Measurements from ENCODE around the gene KCNJ14.

Gene KCNJ14

DNA sequence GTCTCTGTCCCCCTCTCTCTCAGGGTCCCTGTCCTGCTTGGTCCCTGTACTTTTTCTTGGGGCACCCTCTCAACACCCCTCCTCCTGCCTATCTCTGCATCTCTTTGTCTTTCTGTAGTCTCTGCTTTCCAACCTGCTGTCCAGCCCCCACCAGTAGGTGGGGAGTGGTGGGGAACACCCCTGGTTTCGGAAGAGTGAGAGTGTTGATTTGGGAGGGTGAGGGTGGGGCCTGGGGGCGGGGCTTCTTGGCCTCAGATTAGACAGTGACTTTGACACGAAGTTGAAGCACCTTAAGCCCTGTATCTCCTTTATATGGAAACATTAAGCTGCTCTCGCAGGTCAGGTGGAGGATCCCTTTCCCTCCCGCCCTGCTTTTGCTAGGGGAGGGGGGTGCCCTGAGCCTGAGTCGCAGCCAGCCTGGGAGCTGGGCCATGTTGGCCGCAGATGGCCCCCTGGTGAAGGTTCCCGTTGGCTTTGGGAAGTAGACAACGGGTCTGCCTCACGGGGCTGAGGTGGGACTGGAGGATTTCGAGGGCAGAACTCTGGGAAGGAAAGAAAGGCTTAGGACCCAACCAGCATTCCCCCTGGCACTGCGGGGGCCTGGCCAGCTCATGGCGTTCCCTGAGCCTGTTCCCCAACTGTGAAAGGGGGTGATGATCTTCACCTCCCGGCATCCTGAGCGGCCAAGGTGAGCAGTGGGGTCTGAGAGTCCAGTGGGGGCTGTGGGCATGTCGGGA, at the start of gene KCNJ14:
TSS of gene KCNJ14 (plus strand) at position 404 of the 737 bp plus-strand sequence. CDS start 6,151 bp downstream, outside the sequence.
- no peak for DNase-seq (ENCODE audit: low read depth)

DNA sequence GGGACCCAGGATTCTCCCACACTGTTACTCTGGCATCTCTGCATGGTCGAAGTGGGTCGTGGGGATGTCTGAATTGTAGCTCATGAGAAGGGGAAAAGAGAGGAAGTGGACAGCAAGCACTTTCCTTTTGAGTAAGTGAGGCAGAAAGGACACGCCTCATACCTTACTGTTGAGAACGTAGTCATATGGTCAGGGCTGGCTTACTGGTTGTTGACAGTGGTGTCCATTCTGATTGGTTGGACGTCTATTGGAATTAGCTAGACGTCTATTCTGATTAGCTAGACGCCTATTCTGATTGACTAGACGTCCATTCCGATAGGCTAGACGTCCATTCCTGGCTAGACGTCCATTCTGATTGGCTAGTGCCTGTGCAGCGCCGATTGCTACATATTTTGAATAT, 49.5 kb upstream of the KCNJ14 start:
- DNase-seq (ENCODE audit: low read depth), result no peak

- DNase-seq (ENCODE audit: low read depth), result no peak
Measured at GRCh38 chr19:48413879-48414587, 41.3 kb upstream of the KCNJ14 start.

GRCh38 chr19:48415395-48415794, 40.0 kb upstream of the KCNJ14 start:
- peak; percentile 66 for DNase-seq (ENCODE audit: low read depth)

DNA sequence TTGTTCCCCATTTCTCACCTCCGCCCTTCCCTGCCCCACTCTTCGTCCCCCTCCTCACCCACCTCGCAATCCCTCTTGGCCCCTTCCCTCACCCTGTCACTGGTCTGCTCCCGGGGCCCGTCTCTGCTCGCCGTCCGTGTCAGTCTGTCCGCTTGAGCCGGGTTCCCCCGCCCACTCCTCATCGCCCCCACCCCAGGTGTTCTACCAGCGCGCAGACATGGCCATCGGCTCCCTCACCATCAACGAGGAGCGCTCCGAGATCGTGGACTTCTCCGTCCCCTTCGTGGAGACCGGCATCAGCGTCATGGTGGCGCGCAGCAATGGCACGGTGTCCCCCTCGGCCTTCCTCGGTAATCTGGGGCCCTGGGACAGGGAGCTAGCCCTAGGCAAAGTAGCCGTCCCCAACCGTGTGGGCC, 39.6 kb upstream of the KCNJ14 start:
- no peak for DNase-seq (ENCODE audit: low read depth)

- no peak for DNase-seq (ENCODE audit: low read depth)
Measured at GRCh38 chr19:48417421-48417820, 38.0 kb upstream of the KCNJ14 start.

- peak; percentile 82 for DNase-seq (ENCODE audit: low read depth)
Measured at GRCh38 chr19:48418317-48419064, 36.9 kb upstream of the KCNJ14 start.

- DNase-seq (ENCODE audit: low read depth), result peak; percentile 48
Measured at GRCh38 chr19:48419158-48419920, 36.0 kb upstream of the KCNJ14 start.

GRCh38 chr19:48421548-48421947, 33.8 kb upstream of the KCNJ14 start:
- DNase-seq (ENCODE audit: low read depth), result no peak

DNA sequence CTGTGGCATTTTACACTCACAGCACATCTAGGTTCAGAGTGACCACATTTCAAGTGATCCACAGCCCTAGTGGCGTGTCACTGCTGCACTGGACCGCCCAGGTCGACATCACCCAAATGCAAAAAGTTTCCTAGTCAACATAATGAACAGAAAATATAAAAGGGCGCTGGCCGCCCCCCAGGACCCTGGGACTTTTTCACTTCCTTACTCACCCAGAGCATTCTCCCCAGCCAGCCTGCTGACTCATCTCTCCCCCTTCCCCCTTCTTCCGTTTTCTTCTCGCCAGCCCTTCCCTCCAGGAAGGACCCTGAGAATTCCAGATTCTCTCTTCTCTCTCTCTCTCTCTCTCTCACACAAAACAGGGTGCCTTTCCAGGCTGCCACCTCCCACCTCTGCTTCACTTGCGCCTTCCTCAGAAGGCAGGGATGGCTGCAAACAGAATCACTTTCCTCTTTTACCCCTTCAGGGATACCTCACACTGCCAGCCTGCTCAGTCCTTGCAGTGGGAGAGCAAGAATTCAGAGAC, 30.6 kb upstream of the KCNJ14 start:
- DNase-seq (ENCODE audit: low read depth), result peak; percentile 71

GRCh38 chr19:48428670-48429069, 26.7 kb upstream of the KCNJ14 start:
- DNase-seq (ENCODE audit: low read depth), result no peak

DNA sequence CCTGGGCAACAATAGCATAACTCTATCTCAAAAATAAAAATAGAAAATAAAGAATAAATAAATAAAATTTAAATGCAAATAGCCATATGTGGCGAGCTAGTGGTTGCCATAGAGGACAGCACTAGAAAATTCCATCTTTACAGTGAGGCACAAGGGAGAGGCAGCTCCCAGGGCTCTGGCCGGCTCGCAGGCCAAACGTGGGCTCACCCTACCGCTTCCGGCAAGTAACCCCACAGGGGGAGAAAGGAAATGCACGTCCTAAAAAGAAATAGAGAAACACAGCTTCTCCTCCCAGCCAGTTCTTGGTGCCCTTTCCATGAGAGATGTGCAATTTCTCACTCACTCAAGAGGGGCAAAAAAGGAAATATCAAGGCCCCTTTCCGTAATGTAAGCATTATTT, 22.0 kb upstream of the KCNJ14 start:
- no peak for DNase-seq (ENCODE audit: low read depth)

DNA sequence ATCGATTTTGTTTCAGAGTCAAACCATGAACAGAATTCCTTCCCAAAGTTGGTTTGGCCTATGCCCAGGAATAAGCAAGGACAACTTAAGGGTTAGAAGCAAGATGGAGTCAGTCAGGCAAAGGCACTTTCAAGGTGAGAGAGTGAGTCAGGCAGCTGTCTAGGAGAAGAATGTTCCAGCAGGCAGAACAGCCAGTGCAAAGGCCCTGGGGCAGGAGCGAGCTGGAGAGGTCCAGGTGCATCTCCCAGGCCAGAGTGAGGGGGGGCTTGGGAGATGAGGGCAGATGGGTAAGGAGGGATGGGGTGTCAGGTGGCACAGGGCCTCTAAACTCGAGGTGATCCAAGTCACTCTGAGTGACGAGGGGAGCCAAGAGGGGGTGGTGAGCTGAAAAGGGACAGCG, 18.8 kb upstream of the KCNJ14 start:
- no peak for DNase-seq (ENCODE audit: low read depth)

- DNase-seq (ENCODE audit: low read depth), result no peak
Measured at GRCh38 chr19:48441360-48442050, 13.9 kb upstream of the KCNJ14 start.

- DNase-seq (ENCODE audit: low read depth), result no peak
Measured at GRCh38 chr19:48442116-48443035, 13.0 kb upstream of the KCNJ14 start.

DNA sequence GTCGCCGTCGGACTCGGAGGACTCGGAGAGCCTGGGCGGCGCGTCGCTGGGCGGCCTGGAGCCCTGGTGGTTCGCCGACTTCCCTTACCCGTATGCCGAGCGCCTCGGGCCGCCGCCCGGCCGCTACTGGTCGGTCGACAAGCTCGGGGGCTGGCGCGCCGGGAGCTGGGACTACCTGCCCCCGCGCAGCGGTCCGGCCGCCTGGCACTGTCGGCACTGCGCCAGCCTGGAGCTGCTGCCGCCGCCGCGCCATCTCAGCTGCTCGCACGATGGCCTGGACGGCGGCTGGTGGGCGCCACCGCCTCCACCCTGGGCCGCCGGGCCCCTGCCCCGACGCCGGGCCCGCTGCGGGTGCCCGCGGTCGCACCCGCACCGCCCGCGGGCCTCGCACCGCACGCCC, 12.1 kb upstream of the KCNJ14 start:
- DNase-seq (ENCODE audit: low read depth), result no peak

DNA sequence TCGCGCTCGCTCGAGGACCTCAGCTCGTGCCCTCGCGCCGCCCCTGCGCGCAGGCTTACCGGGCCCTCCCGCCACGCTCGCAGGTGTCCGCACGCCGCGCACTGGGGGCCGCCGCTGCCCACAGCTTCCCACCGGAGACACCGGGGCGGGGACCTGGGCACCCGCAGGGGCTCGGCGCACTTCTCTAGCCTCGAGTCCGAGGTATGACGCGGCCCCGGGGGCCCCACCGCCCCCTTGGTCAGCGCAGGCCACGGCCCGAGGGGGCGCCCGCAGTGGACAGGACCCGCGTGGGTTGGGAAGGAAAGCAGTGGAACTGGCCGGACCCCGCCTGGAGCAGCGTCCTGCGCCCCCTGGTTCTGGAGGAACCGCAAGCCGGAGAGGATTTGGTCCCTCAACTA, 11.6 kb upstream of the KCNJ14 start:
- no peak for DNase-seq (ENCODE audit: low read depth)

DNA sequence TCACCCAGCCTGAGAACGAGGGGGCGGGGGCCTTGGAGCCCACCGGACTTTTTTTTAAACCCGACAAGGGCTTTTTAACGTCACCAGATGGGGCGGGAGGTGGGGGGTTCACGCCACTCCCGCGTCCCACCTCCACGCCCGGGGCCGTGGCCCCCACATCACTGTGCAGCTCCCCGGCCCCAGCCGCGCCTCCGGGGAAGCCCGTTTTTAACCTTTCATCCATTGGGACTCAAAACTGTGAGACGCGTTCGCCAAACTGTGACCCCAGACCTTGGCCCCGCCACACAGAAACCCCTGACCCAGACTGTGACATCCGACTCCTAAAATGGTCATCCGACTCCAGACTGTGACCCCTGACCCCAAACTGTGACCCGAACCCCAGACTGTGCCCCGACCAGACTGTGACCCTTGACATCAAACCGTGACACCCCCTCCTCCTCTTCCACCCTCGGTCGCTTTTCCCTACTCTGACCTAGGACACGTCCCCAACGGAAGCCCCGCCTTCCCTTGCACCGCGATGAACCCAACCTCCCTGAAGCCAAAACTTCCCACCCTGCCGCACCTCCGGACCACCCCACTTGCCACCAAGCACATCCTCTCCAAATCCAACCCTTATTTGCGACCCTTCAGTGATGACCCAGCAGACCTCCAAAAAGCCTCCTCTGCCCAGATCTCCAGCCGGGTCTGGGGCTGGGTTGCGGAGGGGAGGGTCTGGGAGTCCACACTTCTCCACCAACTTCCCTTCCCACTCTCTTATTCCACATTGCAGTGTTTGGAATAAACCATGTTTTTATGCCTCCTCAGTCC, 11.0 kb upstream of the KCNJ14 start:
- no peak for DNase-seq (ENCODE audit: low read depth)

- no peak for DNase-seq (ENCODE audit: low read depth)
Measured at GRCh38 chr19:48444936-48445200, 10.5 kb upstream of the KCNJ14 start.

DNA sequence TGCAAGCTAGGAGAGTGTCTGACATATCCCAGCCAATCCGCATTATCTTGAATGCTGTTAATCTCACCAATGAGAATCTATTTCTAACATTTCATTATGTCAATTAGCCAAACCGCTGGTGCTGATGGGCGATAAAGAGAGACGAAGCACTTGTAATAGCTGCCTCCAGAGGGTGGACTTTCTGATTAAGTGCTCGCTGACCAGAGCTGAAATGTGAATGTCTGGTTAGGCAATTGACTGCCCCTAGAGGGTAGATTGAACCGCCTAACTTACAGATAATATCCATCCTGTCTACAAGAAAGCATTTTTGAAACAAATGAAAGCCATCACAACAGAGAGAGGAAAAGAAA, 10.1 kb upstream of the KCNJ14 start:
- peak; percentile 92 for DNase-seq (ENCODE audit: low read depth)
